Mucosa of rectum (tissue), 2 donors: ENCODE measurements around the gene IRF3.

ENCODE experiments used
- H3K27ac ChIP-seq, 2 donors: one replicate each; pipeline ENCODE4 v1.7.0; 2013; ENCODE audit warnings: inconsistent platforms in 2 of 2, low read depth in 2 of 2, low read length in 2 of 2
- H3K27me3 ChIP-seq, 2 donors: one replicate each; pipeline ENCODE4 v1.7.0; 2013; ENCODE audit warnings: low read length in 2 of 2; ENCODE audit not compliant: control insufficient read depth in 2 of 2, insufficient read depth in 2 of 2
- H3K36me3 ChIP-seq, 2 donors: one replicate each; pipeline ENCODE4 v1.7.0; 2013; ENCODE audit warnings: low read length in 2 of 2; ENCODE audit not compliant: control insufficient read depth in 2 of 2, insufficient read depth in 2 of 2
- H3K4me1 ChIP-seq, 2 donors: one replicate each; pipeline ENCODE4 v1.7.0; 2013; ENCODE audit warnings: low read length in 2 of 2, mild to moderate bottlenecking in 1 of 2; ENCODE audit not compliant: control insufficient read depth in 2 of 2, insufficient read depth in 2 of 2
- H3K4me3 ChIP-seq, 2 donors: one replicate each; pipeline ENCODE4 v1.7.0; 2013; ENCODE audit warnings: low read length in 2 of 2
- H3K9ac ChIP-seq, 2 donors: one replicate each; pipeline ENCODE4 v1.7.0; 2013; ENCODE audit warnings: low read length in 2 of 2, low read depth in 1 of 2, mild to moderate bottlenecking in 1 of 2
- H3K9me3 ChIP-seq, 2 donors: one replicate each; pipeline ENCODE4 v1.7.0; 2013; ENCODE audit warnings: low read length in 2 of 2; ENCODE audit not compliant: control insufficient read depth in 2 of 2
- donor health status: healthy.
- donor health status: Normal muscosa, but diverticular disease.

Gene IRF3

GRCh38 chr19:49669516-49669915 lies 3.9 kb upstream of the IRF3 start:
- no peak overlapping the region for H3K27ac ChIP-seq
- H3K27me3 ChIP-seq: no peaks in the 10 kb centered on the region
- no peak overlapping the region for H3K9ac ChIP-seq
- no peak overlapping the region for H3K4me3 ChIP-seq
- no peaks in the 10 kb centered on the region for H3K9me3 ChIP-seq
- no peaks in the 10 kb centered on the region for H3K36me3 ChIP-seq
- peaks cover 11 to 16% of the 10 kb centered on the region in 2 donors for H3K4me1 ChIP-seq

DNA sequence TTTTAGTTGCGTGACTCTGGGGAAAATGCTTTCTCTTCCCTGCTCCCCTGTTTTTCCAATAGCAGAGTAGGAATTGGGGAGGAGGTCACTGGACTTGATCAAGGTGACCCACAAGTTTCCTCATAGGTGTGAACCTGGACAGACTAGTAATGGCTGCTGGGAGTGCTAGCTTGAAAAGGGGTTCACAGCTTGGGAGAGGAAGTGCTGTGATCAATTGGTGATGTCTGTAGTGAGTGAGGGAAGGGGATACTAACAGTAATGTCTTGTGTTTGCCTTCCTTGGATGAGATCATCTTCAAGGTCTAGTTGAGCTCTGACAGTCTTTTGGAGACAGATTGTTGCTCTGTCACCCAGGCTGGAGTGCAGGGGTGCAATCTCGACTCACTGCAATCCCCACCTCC lies 1.8 kb upstream of the IRF3 start:
- H3K36me3 ChIP-seq: peaks cover 0 to 4% of the 10 kb centered on the region in 2 donors
- H3K27ac ChIP-seq: no peak overlapping the region
- H3K9ac ChIP-seq: no peak overlapping the region
- no peaks in the 10 kb centered on the region for H3K27me3 ChIP-seq
- H3K4me1 ChIP-seq: peaks cover 19 to 21% of the 10 kb centered on the region in 2 donors
- no peaks in the 10 kb centered on the region for H3K9me3 ChIP-seq
- H3K4me3 ChIP-seq: no peak overlapping the region

GRCh38 chr19:49666120-49666444 lies 425 bp upstream of the IRF3 start:
- Histone ChIP-seq H3K27me3 (no peaks in the 10 kb centered on the region), H3K9ac (peak overlapping the region; percentile 42 to 86), H3K9me3 (no peaks in the 10 kb centered on the region), H3K36me3 (peaks cover 8 to 16% of the 10 kb centered on the region in 2 donors), H3K4me1 (peaks cover 16 to 17% of the 10 kb centered on the region in 2 donors), H3K27ac (peak overlapping the region; percentile 84 to 96), H3K4me3 (peak overlapping the region; percentile 89 to 98)

DNA sequence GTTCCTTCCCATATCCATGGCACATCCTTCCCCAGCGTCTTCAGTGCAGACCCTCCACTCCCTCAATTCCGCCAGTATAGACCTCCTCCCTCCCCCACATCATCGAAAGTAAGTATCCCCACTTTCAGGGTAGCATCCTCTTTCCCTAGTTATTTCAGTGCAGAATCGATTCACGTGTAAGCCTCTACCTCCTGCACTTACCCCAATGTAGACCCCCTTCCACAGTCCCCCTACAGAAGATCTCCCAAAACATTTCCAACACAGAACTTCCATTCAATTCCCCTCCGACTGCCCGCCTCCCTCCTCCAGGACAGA lies 664 bp downstream of the IRF3 start:
- peak overlapping the region; percentile 89 to 98 for H3K4me3 ChIP-seq
- H3K36me3 ChIP-seq: peaks cover 11 to 21% of the 10 kb centered on the region in 2 donors
- H3K27ac ChIP-seq: peak overlapping the region; percentile 84 to 96
- no peaks in the 10 kb centered on the region for H3K27me3 ChIP-seq
- peaks cover 16 to 17% of the 10 kb centered on the region in 2 donors for H3K4me1 ChIP-seq
- no peaks in the 10 kb centered on the region for H3K9me3 ChIP-seq
- peak overlapping the region; percentile 78 to 86 for H3K9ac ChIP-seq

- peaks cover 16 to 27% of the 10 kb centered on the region in 2 donors for H3K36me3 ChIP-seq
- H3K4me3 ChIP-seq: peak overlapping the region; percentile 89 to 98
- no peaks in the 10 kb centered on the region for H3K27me3 ChIP-seq
- H3K9me3 ChIP-seq: no peaks in the 10 kb centered on the region
- peaks cover 16 to 17% of the 10 kb centered on the region in 2 donors for H3K4me1 ChIP-seq
- H3K27ac ChIP-seq: peak overlapping the region; percentile 84 to 96
- peak overlapping the region; percentile 78 to 86 for H3K9ac ChIP-seq
Measured at GRCh38 chr19:49664171-49665035, 1.3 kb downstream of the IRF3 start.

DNA sequence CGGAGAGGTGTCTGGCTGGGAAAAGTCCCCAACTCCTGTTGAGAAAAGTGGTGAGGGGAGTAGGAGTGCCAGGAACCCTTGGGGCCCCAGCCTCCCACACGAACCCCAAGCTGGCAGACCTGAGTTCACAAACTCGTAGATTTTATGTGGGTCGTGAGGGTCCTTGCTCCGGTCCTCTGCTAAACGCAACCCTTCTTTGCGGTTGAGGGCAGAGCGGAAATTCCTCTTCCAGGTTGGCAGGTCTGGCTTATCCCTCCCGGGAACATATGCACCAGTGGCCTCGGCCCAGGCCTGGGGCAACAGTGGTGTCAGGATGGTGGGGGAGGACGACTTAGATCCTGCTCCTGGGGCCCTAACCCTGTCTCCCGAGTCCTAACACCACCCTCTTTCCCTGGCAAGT lies 2.4 kb downstream of the IRF3 start:
- Histone ChIP-seq H3K27me3 (no peaks in the 10 kb centered on the region), H3K9me3 (no peaks in the 10 kb centered on the region), H3K36me3 (peaks cover 25 to 36% of the 10 kb centered on the region in 2 donors), H3K4me3 (peak overlapping the region in 1 of 2 donors; percentile 89), H3K4me1 (peaks cover 16 to 17% of the 10 kb centered on the region in 2 donors), H3K9ac (no peak overlapping the region), H3K27ac (no peak overlapping the region)

DNA sequence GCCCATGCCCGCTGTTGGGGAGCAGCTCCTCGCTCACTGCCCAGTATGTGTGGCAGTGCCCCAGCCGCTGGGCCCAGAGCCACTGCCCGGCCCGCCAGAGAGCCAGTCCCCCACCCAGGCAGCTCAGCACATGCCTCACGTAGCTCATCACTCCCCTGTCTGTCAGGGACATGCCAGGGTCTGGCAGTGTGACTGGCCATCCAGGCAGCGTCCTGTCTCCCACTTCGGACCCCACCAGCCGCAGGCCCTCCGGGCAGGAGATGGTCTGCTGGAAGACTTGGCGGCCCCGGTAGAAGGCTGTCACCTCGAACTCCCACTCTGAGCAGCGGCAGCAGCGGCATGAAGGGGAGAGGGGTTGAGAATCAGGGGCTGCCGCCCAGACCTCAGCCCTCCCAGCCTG lies 3.6 kb downstream of the IRF3 start:
- H3K9me3 ChIP-seq: no peaks in the 10 kb centered on the region
- peaks cover 16 to 17% of the 10 kb centered on the region in 2 donors for H3K4me1 ChIP-seq
- H3K9ac ChIP-seq: no peak overlapping the region
- no peak overlapping the region for H3K27ac ChIP-seq
- H3K4me3 ChIP-seq: no peak overlapping the region
- H3K36me3 ChIP-seq: peaks cover 32 to 45% of the 10 kb centered on the region in 2 donors
- no peaks in the 10 kb centered on the region for H3K27me3 ChIP-seq

DNA sequence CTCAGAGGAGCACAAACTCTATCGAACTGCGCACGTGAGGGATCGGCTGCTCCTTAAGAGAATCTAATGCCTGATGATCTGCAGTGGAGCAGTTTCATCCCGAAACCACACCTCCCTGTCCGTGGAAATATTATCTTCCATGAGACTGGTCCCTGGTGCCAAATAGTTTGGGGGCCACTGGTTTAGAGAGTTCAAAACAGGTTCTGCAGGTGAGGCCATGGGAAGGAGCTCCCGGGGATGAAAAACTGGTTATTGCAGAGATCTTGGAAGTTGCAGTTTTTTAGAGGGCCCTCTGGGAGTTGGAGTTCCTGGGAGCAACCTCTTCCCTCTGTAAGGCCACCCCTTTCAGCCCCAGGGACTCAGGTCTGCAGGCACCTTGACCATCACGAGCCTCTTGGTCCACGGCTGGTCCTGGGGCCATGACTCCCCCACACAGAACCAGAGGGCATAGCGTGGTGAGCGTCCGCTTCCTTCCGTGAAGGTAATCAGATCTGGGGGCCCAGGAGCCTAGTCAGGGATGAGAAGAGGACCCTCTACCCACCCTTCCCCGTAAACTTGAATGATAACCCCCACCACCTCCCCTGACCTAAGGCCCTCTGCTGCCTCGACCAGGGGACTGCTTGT lies 5.2 kb downstream of the IRF3 start:
- no peaks in the 10 kb centered on the region for H3K27me3 ChIP-seq
- H3K27ac ChIP-seq: no peak overlapping the region
- H3K9ac ChIP-seq: no peak overlapping the region
- H3K9me3 ChIP-seq: no peaks in the 10 kb centered on the region
- peaks cover 41 to 60% of the 10 kb centered on the region in 2 donors for H3K36me3 ChIP-seq
- no peak overlapping the region for H3K4me3 ChIP-seq
- H3K4me1 ChIP-seq: peaks cover 8 to 9% of the 10 kb centered on the region in 2 donors

GRCh38 chr19:49658566-49659442 lies 6.9 kb downstream of the IRF3 start:
- Histone ChIP-seq H3K4me3 (no peak overlapping the region), H3K4me1 (peaks cover 0 to 3% of the 10 kb centered on the region in 2 donors), H3K27ac (no peak overlapping the region), H3K27me3 (no peaks in the 10 kb centered on the region), H3K36me3 (peaks cover 53 to 74% of the 10 kb centered on the region in 2 donors), H3K9me3 (no peaks in the 10 kb centered on the region), H3K9ac (no peak overlapping the region)

GRCh38 chr19:49658139-49658517 lies 7.5 kb downstream of the IRF3 start:
- H3K27me3 ChIP-seq: no peaks in the 10 kb centered on the region
- no peaks in the 10 kb centered on the region for H3K4me1 ChIP-seq
- H3K27ac ChIP-seq: no peak overlapping the region
- H3K36me3 ChIP-seq: peaks cover 59 to 80% of the 10 kb centered on the region in 2 donors
- no peaks in the 10 kb centered on the region for H3K9me3 ChIP-seq
- H3K9ac ChIP-seq: no peak overlapping the region
- H3K4me3 ChIP-seq: no peak overlapping the region
